Activated naive CD4-positive, alpha-beta T cell treated with anti-CD3 and anti-CD28 coated beads for 36 hours (primary cell): ENCODE measurements around the gene HOXB6. TPM values are rescaled to one million over a fixed set of nuclear protein-coding genes. Genes with fewer than 3 reads are reported as not detected.
A peak's percentile ranks its signal among the peaks of the same experiment; 100 is the strongest.

Experiments used
- CTCF ChIA-PET: fragments of 350-600 bp; sonication (Branson Sonifier 250); formaldehyde crosslinking; loops from one replicate; lab custom pipeline; 2021; ENCODE audit warnings: antibody characterized with exemption; lab: Charles Lee
- DNase-seq: peaks from one replicate; pipeline ENCODE4 v3.0.0-alpha.2; 2020
- H3K27ac Mint-ChIP-seq: one replicate; pipeline ENCODE4 v1.8.0; 2021; ENCODE audit warnings: mild to moderate bottlenecking, mixed read lengths
- H3K27me3 Mint-ChIP-seq: one replicate; pipeline ENCODE4 v1.8.0; 2021; ENCODE audit warnings: low read depth, mixed read lengths
- H3K36me3 Mint-ChIP-seq: one replicate; pipeline ENCODE4 v1.8.0; 2021; ENCODE audit warnings: low read depth, mixed read lengths
- H3K4me1 Mint-ChIP-seq: one replicate; pipeline ENCODE4 v1.8.0; 2021; ENCODE audit warnings: low read depth, mixed read lengths
- H3K4me3 Mint-ChIP-seq: one replicate; pipeline ENCODE4 v1.8.0; 2021; ENCODE audit warnings: mild to moderate bottlenecking, moderate library complexity, mixed read lengths
- H3K9me3 Mint-ChIP-seq: one replicate; pipeline ENCODE4 v1.8.0; 2021; ENCODE audit warnings: mixed read lengths
- intact Hi-C: fragments of 100-400 bp; cut with micrococcal nuclease; formaldehyde crosslinking; loops from one replicate; pipeline ENCODE4 v1.15.1; 2023
- total RNA-seq, 2 experiments: library from RNA; stranded (reverse); gene quantifications; one replicate each; pipeline ENCODE4 v1.2.3, GENCODE V29; 2021

HOXB6 gene
- total RNA-seq, 2 experiments from 2014 or later: not detected

GRCh38 chr17:48576479-48577309, 28.1 kb downstream of the HOXB6 start:
- intact Hi-C loops: no loop called here
- H3K36me3 Mint-ChIP-seq: no peaks in the 10 kb centered on the region

DNA sequence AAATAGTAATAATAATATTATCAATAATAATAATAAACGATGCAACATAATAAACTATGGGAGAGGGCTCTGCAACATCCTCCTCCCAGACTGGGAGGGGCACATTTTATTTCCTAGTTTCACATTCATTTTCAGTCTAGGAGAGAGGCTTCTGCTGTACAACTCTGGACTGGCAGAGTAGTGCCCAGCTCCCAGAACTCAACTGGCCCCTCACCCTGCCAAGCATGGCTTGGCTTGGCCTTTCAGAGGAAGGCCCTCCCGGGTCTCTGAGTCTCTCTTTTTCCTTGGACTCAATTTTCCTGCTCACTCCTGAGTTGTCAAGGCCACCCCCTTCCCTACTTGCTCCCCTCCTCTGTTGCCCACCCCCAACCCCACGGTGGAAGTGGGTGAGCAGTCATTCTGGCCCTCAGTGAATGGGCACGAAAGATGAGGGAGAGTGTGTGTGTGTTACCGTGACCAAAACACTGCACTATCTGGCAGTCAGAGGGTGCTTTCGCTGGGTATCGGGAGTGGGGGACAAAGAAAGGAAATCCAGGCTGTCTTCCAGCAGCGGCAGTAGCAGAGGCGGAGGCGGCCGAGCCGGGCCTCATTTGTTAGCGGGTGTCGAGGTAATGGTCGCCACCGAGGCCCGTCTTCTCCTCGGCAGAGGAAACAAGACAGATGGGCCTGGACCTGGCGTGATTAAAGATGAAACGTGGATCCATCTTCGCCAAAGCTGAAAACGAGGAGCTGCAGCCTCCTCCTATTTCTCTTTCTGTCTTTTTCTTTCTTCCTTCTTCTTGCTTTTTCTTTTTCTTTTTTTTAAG, 28.9 kb downstream of the HOXB6 start:
- no peaks in the 10 kb centered on the region for H3K9me3 Mint-ChIP-seq
- intact Hi-C loops: no loop called here
- peaks cover 36% of the 10 kb centered on the region for H3K4me1 Mint-ChIP-seq
- peaks cover 31% of the 10 kb centered on the region for H3K27me3 Mint-ChIP-seq
- no peak overlapping the region for H3K27ac Mint-ChIP-seq
- DNase-seq: no peak
- H3K4me3 Mint-ChIP-seq: no peak overlapping the region
- H3K36me3 Mint-ChIP-seq: no peaks in the 10 kb centered on the region
- CTCF ChIA-PET: no interaction called here

More at GRCh38 chr17:48576479-48577309, 28.1 kb downstream of the HOXB6 start:
- Mint-ChIP-seq H3K4me3 (peak overlapping the region; percentile 78), H3K4me1 (peaks cover 41% of the 10 kb centered on the region), H3K27ac (no peak overlapping the region), H3K27me3 (peaks cover 39% of the 10 kb centered on the region), H3K9me3 (no peaks in the 10 kb centered on the region)
- CTCF ChIA-PET: interaction anchor here (1.2 kb wide), 1 partner anchor 84 kb away, joined by 3 read pairs; no protein-coding TSS in a partner anchor
- no peak for DNase-seq

- intact Hi-C loops: no loop called here
- Mint-ChIP-seq H3K36me3 (no peaks in the 10 kb centered on the region), H3K27me3 (peaks cover 24% of the 10 kb centered on the region), H3K27ac (no peak overlapping the region), H3K9me3 (no peaks in the 10 kb centered on the region), H3K4me3 (no peak overlapping the region), H3K4me1 (peaks cover 28% of the 10 kb centered on the region)
- no peak for DNase-seq
- CTCF ChIA-PET: no interaction called here
These were observed 29.7 kb downstream of the HOXB6 start for GRCh38 chr17:48575066-48575582.

- DNase-seq: no peak
- Mint-ChIP-seq H3K36me3 (no peaks in the 10 kb centered on the region), H3K9me3 (no peaks in the 10 kb centered on the region), H3K27ac (no peak overlapping the region), H3K27me3 (peaks cover 21% of the 10 kb centered on the region), H3K4me1 (peaks cover 25% of the 10 kb centered on the region), H3K4me3 (no peak overlapping the region)
- CTCF ChIA-PET: interaction anchor here (0.6 kb wide), 1 partner anchor 243 kb away, joined by 3 read pairs; no protein-coding TSS in a partner anchor
- intact Hi-C loops: no loop called here
These were observed 30.2 kb downstream of the HOXB6 start for GRCh38 chr17:48574505-48575065.

DNA sequence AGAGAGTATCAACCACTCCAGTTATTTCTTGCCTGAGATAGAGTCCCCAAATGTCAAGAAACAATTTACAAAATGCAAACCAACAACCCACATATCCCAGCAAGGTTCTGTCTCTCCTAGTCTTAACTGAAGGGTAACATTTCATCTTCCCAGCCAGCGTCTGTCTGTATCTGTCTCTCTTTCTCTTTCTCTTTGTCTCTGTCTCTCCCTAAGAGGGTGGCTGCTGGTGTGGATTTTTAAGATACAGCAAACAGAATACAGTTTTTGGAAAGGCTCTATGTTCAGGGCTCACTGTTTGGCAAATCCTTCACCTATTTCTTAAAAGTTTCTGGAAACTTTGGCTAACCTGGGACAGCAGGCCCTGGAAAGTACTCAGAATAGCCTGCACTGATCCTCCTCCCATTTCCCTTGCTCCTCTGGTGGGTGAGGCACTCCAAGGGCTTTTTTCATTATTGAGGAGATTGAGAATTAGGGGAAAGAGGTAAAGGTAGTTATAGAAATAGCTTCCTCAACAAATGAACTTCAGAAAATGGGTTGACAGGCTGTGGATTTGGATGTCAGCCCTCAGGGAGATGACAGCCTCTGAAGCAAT, 32.9 kb downstream of the HOXB6 start:
- intact Hi-C loops: no loop called here
- H3K27ac Mint-ChIP-seq: no peak overlapping the region
- H3K4me1 Mint-ChIP-seq: peaks cover 13% of the 10 kb centered on the region
- H3K27me3 Mint-ChIP-seq: peaks cover 11% of the 10 kb centered on the region
- DNase-seq: no peak
- no peaks in the 10 kb centered on the region for H3K9me3 Mint-ChIP-seq
- H3K4me3 Mint-ChIP-seq: no peak overlapping the region
- no peaks in the 10 kb centered on the region for H3K36me3 Mint-ChIP-seq
- CTCF ChIA-PET: no interaction called here

GRCh38 chr17:48571024-48571818, 33.6 kb downstream of the HOXB6 start:
- DNase-seq: no peak

GRCh38 chr17:48570325-48571023, 34.3 kb downstream of the HOXB6 start:
- Mint-ChIP-seq H3K4me3 (no peak overlapping the region), H3K4me1 (peaks cover 5% of the 10 kb centered on the region), H3K27me3 (peaks cover 8% of the 10 kb centered on the region), H3K27ac (no peak overlapping the region), H3K36me3 (no peaks in the 10 kb centered on the region), H3K9me3 (no peaks in the 10 kb centered on the region)
- intact Hi-C loops: no loop called here
- CTCF ChIA-PET: interaction anchor here (1.2 kb wide), 1 partner anchor 545 kb away, joined by 3 read pairs; no protein-coding TSS in a partner anchor
- no peak for DNase-seq

More at GRCh38 chr17:48571024-48571818, 33.6 kb downstream of the HOXB6 start:
- intact Hi-C loops: no loop called here
- Mint-ChIP-seq H3K27ac (no peak overlapping the region), H3K4me3 (no peak overlapping the region), H3K4me1 (peaks cover 9% of the 10 kb centered on the region), H3K27me3 (peaks cover 8% of the 10 kb centered on the region), H3K36me3 (no peaks in the 10 kb centered on the region), H3K9me3 (no peaks in the 10 kb centered on the region)
- CTCF ChIA-PET: interaction anchor here (1.2 kb wide), 1 partner anchor 546 kb away, joined by 3 read pairs; no protein-coding TSS in a partner anchor

DNA sequence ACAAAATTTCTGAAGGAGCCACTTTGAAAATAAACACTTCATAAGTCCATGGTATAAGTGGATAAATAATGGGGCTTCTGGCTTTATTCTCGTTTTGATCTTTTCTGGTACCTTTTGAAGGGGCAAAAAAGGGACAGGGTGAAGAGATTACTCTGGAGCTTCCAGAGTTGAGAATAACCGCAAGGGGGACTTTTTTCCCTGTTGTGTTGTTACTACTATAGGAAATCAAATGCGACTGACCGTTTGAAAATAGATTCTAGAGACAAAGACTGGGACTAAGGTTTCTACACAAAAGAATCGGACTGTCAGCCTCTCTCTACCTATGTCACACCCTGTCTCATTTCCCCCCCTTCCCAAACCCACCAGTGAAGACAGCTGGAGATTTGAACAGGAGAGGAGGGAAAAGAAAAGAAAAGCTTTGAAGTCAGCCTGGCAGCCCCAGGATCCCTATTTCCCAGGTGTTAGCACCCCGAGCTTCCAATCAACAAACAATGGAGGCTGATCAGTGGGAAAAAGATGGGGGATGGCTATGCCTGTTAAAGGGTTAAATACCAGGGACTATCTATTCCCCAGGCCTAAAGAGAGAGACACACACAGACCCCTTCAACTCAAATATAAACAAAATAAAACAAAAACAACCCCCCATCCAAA, 35.0 kb downstream of the HOXB6 start:
- no peaks in the 10 kb centered on the region for H3K9me3 Mint-ChIP-seq
- no peak for DNase-seq
- H3K36me3 Mint-ChIP-seq: no peaks in the 10 kb centered on the region
- H3K4me3 Mint-ChIP-seq: no peak overlapping the region
- peaks cover 9% of the 10 kb centered on the region for H3K27me3 Mint-ChIP-seq
- peaks cover 5% of the 10 kb centered on the region for H3K4me1 Mint-ChIP-seq
- CTCF ChIA-PET: interaction anchor here (1.2 kb wide), 1 partner anchor 544 kb away, joined by 3 read pairs; no protein-coding TSS in a partner anchor
- H3K27ac Mint-ChIP-seq: no peak overlapping the region
- intact Hi-C loops: no loop called here

- DNase-seq: no peak
- Mint-ChIP-seq H3K4me3 (no peak overlapping the region), H3K27me3 (peaks cover 14% of the 10 kb centered on the region), H3K9me3 (no peaks in the 10 kb centered on the region), H3K36me3 (no peaks in the 10 kb centered on the region), H3K27ac (no peak overlapping the region), H3K4me1 (peaks cover 5% of the 10 kb centered on the region)
- intact Hi-C loops: no loop called here
- CTCF ChIA-PET: no interaction called here
These were observed 35.6 kb downstream of the HOXB6 start for GRCh38 chr17:48569240-48569582.

- Mint-ChIP-seq H3K27me3 (peaks cover 16% of the 10 kb centered on the region), H3K9me3 (no peaks in the 10 kb centered on the region), H3K4me1 (peaks cover 5% of the 10 kb centered on the region), H3K27ac (no peak overlapping the region), H3K4me3 (peak overlapping the region; percentile 37), H3K36me3 (no peaks in the 10 kb centered on the region)
- CTCF ChIA-PET: interaction anchor here (0.6 kb wide), 1 partner anchor 762 kb away, joined by 3 read pairs; no protein-coding TSS in a partner anchor
- intact Hi-C loops: no loop called here
- no peak for DNase-seq
These were observed 36.1 kb downstream of the HOXB6 start for GRCh38 chr17:48568499-48569239.
